ENCODE results near the gene SLC6A19.

Gene SLC6A19

GRCh38 chr5:1214936-1215220, 13.5 kb downstream of the SLC6A19 start:
- H3K27ac ChIP-seq (ENCODE audit: low read depth, low read length) = no peak overlapping the region
- H3K9me3 ChIP-seq (ENCODE audit: insufficient read depth, low read length) = no peaks in the 10 kb centered on the region
- H3K4me3 ChIP-seq (ENCODE audit: insufficient read depth, low read length, poor library complexity, severe bottlenecking) = no peak overlapping the region
- H3K27me3 ChIP-seq (ENCODE audit: low read length) = no peaks in the 10 kb centered on the region
- TF ChIP-seq CTCF (IDR thresholded peaks at IDR 0.05; ENCODE audit: insufficient read depth, low read length, poor library complexity, severe bottlenecking) (no peak), EZH2phosphoT487 (conservative IDR thresholded peaks at IDR 0.05; ENCODE audit: low read length) (no peak)
- H3K4me2 ChIP-seq (ENCODE audit: low read depth, low read length, poor library complexity, severe bottlenecking) = no peak overlapping the region
- H2AFZ ChIP-seq (ENCODE audit: low read depth, low read length, severe bottlenecking) = no peak overlapping the region
- H3F3A ChIP-seq (ENCODE audit: insufficient read depth) = no peaks in the 10 kb centered on the region
- no peak overlapping the region for H3K9ac ChIP-seq (ENCODE audit: low read length)
- no peaks in the 10 kb centered on the region for H3K79me2 ChIP-seq (ENCODE audit: insufficient read depth, low read length)
- no peaks in the 10 kb centered on the region for H4K20me1 ChIP-seq (ENCODE audit: low read depth, low read length)
- no peaks in the 10 kb centered on the region for H3K36me3 ChIP-seq (ENCODE audit: low read length)
- H3K9me2 ChIP-seq (replicated peaks; ENCODE audit: insufficient read depth, low read length) = no peaks in the 10 kb centered on the region

DNA sequence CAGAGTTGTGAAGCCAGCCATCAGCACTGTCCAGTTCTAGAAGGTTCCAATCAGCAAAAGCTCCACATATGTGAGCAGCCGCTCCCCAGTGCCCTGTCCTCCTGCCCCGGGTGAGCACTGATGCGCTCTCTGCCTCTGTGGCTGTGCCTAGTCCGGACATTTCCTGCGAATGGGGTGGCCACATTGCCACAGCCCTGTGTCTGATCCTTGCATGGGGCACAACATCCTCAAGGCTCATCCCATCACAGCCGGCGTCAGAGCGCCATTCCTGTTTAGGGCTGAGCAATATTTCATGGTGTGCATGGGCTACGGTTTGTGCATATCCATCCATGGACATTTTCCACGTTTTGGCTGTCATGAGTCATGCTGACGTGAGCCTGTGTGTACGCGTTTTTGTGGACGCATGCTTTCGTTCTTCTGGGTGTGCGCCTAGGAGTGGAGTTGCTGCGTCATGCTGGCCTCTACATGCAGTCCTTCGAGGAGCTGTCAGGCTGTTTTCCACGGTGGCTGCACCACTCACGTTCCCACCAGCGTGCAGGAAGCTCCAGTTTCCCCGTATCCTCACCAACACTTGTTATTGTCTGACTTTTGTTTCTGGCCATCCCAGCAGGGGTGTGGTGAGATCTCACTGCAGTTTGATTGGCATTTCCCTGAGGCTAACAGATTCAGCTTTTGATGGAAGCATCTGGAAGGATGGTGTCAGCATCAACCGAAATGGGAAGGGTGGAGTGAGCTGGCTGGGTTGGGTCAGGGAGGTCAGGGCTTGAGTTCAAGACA, 14.1 kb downstream of the SLC6A19 start:
- Histone ChIP-seq H3F3A (ENCODE audit: insufficient read depth) (no peaks in the 10 kb centered on the region), H3K79me2 (ENCODE audit: insufficient read depth, low read length) (no peaks in the 10 kb centered on the region), H4K20me1 (ENCODE audit: low read depth, low read length) (no peaks in the 10 kb centered on the region), H3K9ac (ENCODE audit: low read length) (no peak overlapping the region), H3K27ac (ENCODE audit: low read depth, low read length) (no peak overlapping the region), H3K27me3 (ENCODE audit: low read length) (no peaks in the 10 kb centered on the region), H2AFZ (ENCODE audit: low read depth, low read length, severe bottlenecking) (no peak overlapping the region), H3K4me2 (ENCODE audit: low read depth, low read length, poor library complexity, severe bottlenecking) (no peak overlapping the region), H3K36me3 (ENCODE audit: low read length) (no peaks in the 10 kb centered on the region), H3K9me2 (replicated peaks; ENCODE audit: insufficient read depth, low read length) (no peaks in the 10 kb centered on the region), H3K9me3 (ENCODE audit: insufficient read depth, low read length) (no peaks in the 10 kb centered on the region), H3K4me3 (ENCODE audit: insufficient read depth, low read length, poor library complexity, severe bottlenecking) (no peak overlapping the region)
- TF ChIP-seq EZH2phosphoT487 (conservative IDR thresholded peaks at IDR 0.05; ENCODE audit: low read length) (no peak), CTCF (IDR thresholded peaks at IDR 0.05; ENCODE audit: insufficient read depth, low read length, poor library complexity, severe bottlenecking) (no peak)

DNA sequence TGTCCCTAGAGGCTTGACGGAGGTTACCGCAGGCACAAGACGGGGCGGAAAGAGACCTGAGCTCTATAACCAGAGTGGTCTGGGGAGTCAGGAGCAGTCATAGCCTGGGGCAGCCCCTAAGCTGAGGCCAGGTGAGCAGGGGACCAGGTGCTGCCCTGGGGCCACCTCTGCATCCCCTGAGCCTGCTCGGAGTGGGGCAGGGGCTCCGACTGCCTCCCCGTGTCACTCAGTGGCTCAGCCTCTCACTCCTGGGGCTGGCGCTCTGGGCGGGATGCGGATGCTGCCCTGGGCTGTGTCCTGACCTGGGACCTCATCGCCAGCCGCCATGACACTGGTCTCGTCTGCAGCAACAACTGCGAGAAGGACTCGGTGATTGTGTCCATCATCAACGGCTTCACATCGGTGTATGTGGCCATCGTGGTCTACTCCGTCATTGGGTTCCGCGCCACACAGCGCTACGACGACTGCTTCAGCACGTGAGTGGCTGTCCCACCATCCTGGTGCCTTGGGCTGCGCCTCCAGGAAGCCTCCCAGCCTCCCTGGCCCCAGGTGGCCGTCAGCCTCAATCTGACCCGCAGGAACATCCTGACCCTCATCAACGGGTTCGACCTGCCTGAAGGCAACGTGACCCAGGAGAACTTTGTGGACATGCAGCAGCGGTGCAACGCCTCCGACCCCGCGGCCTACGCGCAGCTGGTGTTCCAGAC, 15.0 kb downstream of the SLC6A19 start:
- no peaks in the 10 kb centered on the region for H4K20me1 ChIP-seq (ENCODE audit: low read depth, low read length)
- H3K9me2 ChIP-seq (replicated peaks; ENCODE audit: insufficient read depth, low read length) = no peaks in the 10 kb centered on the region
- H3K79me2 ChIP-seq (ENCODE audit: insufficient read depth, low read length) = no peaks in the 10 kb centered on the region
- no peaks in the 10 kb centered on the region for H3F3A ChIP-seq (ENCODE audit: insufficient read depth)
- H3K9ac ChIP-seq (ENCODE audit: low read length) = no peak overlapping the region
- no peak overlapping the region for H3K4me2 ChIP-seq (ENCODE audit: low read depth, low read length, poor library complexity, severe bottlenecking)
- no peak overlapping the region for H3K4me3 ChIP-seq (ENCODE audit: insufficient read depth, low read length, poor library complexity, severe bottlenecking)
- no peaks in the 10 kb centered on the region for H3K27me3 ChIP-seq (ENCODE audit: low read length)
- H2AFZ ChIP-seq (ENCODE audit: low read depth, low read length, severe bottlenecking) = no peak overlapping the region
- H3K9me3 ChIP-seq (ENCODE audit: insufficient read depth, low read length) = no peaks in the 10 kb centered on the region
- H3K36me3 ChIP-seq (ENCODE audit: low read length) = no peaks in the 10 kb centered on the region
- H3K27ac ChIP-seq (ENCODE audit: low read depth, low read length) = no peak overlapping the region
- no peak for TF ChIP-seq CTCF (IDR thresholded peaks at IDR 0.05; ENCODE audit: insufficient read depth, low read length, poor library complexity, severe bottlenecking)
- no peak for TF ChIP-seq EZH2phosphoT487 (conservative IDR thresholded peaks at IDR 0.05; ENCODE audit: low read length)

Measured in SU-DHL-6 (cell line).